ENCODE measurements around the gene ARHGAP10.

Gene ARHGAP10

DNA sequence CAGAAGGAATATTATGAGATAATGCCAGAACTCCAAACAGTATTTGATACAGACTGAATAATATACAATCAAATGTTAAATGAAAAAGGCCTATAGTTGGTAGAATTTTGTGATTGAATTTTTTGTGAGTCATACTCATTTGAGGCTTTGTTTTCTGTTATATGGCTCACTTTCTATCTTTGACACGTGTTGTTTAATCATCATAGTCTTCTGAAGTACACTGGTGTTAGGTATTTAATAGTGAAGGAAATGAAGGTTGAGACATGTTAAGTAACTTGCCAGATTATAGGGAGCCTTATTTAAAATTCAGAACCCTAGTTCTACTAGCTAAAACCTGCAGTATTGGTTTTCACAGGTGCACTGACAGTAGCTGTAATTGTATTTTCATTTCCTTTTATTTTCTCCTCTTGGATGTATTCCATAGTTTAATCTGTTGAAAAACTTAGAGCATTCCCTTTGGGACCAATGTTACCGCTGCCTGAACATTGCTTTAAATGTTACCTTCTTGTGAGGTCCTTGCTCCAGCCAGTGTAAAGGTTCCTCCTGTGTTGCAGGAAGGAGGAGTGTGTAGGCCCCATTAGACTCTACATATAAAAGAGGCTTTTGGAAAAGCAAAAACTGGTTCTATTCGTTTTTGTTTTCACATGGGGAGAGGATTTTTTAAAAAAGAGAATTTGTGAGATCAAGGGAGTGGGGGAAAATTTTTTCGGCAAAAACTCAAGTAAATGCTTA is 224.1 kb downstream of the ARHGAP10 start:
- DNase-seq (ENCODE audit: low spot score), result no peak

DNA sequence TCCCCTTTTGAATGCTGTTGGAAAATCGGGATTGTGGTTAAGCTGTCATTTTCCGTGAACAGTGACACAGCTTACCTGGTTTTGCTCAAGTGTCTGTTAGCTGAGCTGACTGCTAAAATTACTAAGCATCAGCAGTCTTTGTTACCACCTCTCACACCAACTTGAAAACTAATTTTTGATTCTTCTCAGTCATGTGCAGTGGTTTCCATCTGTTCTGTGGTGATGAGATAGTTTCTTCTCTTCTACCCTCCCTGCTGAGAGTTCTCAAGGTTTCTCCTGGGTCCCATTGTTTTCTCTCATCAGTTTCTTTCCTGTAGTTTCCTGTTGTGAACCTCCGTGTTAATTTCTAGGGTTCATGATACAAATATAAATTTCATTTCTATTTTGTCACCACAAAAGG is 225.6 kb downstream of the ARHGAP10 start:
- DNase-seq (ENCODE audit: low spot score), result no peak

GRCh38 chr4:147958057-147958456 is 226.2 kb downstream of the ARHGAP10 start:
- DNase-seq (ENCODE audit: low spot score), result no peak

GRCh38 chr4:147958489-147959065 is 226.7 kb downstream of the ARHGAP10 start:
- no peak for DNase-seq (ENCODE audit: low spot score)

DNA sequence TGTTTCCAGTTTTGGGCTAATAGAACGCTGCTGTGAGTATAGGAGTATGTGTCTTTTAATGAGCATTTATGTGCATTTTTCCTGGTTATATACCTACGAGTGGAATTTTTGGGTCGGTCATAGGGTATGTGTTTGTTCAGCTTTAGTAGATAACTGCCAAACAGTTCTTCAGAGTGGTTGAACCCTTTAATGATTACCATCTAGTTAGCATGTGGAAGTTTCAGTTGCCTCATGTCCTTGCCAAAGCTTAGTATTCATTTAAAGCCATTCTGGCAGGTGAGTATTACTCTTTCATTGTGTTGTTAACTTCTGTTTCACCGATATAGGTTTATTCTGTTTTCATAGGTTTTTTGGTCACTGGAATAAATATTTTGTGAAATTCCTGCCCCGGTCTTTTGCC is 229.1 kb downstream of the ARHGAP10 start:
- DNase-seq (ENCODE audit: low spot score), result no peak

DNA sequence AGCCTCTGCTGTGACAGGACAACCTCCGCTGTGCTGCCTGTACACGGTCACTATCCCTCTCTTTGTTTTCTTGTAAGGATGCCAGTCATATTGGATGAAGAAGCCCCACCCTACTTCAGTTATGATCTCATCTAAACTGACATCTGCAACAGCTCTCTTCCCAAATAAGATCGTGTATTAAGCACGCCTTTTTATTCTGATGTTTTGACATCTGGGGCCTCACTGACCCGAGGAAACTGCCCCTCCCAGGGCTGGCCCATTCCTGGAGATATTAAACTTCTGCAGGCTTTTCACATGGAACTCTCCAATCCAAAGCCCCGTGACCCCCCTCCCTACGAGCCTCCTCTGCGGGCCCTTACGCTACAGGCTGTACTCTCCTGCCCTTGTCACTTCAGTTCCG is 232.0 kb downstream of the ARHGAP10 start:
- DNase-seq (ENCODE audit: low spot score), result no peak

- DNase-seq (ENCODE audit: low spot score), result no peak
Measured at GRCh38 chr4:147964266-147964880, 232.5 kb downstream of the ARHGAP10 start.

- DNase-seq (ENCODE audit: low spot score), result no peak
Measured at GRCh38 chr4:147965056-147965455, 233.2 kb downstream of the ARHGAP10 start.

DNA sequence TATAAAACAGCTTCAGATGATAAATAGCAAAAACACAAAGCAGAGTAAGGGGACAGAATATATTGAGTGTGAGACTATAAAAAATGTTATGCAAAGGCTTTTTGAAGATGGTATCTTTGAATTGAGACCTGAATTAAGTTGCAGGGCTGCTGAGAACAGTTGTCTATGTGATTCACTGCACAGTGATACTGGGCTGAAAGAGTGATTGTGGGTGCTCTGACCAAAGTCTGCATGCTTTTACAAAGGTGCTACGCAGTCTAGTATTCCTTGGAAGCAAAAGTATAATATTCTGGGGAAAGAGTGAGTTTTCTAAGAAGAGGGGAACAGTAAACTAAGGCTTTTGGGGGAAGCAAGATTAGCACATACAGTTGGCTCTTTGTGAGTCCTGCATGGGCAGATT is 234.0 kb downstream of the ARHGAP10 start:
- DNase-seq (ENCODE audit: low spot score), result no peak

- DNase-seq (ENCODE audit: low spot score), result no peak
Measured at GRCh38 chr4:147968641-147969040, 236.8 kb downstream of the ARHGAP10 start.

GRCh38 chr4:147969573-147970385 is 237.9 kb downstream of the ARHGAP10 start:
- no peak for DNase-seq (ENCODE audit: low spot score)

DNA sequence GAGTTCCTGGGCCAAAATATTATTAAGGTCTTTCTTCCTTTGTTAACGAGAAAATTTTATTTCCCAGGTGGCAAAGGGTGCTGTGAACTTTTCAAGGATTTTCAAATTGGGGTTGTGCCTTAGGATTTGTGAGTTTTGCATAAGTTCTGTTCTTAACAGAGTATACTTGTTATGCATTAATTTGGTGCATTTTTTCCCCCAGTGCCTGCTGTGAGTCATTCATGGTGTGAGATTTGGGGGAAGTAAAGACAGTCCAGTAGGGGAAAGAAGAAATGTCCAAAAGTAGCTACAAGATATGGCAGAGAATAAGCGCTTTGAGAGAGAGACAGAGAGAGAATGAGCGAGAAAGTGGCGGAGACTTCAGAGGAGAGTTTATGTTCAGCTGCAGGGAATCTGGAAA is 239.2 kb downstream of the ARHGAP10 start:
- no peak for DNase-seq (ENCODE audit: low spot score)

DNA sequence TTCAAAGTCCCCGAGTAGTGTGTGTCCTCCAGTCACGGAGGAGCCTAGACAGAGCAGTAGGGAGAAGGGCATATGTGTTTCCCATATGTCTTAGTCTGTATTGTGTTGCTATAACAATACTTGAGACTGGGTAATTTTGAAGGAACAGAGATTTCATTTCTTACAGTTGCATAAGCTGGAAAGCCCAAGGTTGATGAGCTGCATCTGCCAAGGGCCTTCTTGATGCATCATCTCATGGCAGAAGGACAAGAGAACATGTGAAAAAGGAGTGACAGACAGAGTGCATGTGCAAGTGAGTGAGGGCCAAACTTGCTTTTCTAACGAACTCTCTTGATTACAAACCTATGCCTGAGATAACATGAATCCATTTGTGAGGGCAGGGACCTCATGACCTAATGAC is 243.4 kb downstream of the ARHGAP10 start:
- DNase-seq (ENCODE audit: low spot score), result no peak

- DNase-seq (ENCODE audit: low spot score), result no peak
Measured at GRCh38 chr4:147975933-147976928, 244.3 kb downstream of the ARHGAP10 start.

DNA sequence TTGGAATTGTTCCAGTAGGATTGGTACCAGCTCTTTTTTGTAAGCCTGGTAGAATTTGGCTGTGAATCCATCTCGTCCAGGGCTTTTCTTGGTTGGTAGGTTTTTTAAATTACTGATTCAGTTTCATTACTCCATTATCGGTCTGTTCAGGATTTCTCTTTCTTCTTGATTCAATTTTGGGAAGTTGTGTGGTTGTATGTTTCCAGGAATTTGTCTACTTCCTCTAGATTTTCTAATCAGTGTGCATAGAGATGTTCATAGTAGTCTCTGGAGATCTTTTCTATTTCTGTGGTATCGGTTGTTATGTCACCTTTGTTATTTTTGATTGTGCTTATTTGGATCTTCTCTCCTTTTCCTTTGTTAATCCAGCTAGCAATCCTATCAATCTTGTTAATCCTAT is 248.7 kb downstream of the ARHGAP10 start:
- no peak for DNase-seq (ENCODE audit: low spot score)

DNA sequence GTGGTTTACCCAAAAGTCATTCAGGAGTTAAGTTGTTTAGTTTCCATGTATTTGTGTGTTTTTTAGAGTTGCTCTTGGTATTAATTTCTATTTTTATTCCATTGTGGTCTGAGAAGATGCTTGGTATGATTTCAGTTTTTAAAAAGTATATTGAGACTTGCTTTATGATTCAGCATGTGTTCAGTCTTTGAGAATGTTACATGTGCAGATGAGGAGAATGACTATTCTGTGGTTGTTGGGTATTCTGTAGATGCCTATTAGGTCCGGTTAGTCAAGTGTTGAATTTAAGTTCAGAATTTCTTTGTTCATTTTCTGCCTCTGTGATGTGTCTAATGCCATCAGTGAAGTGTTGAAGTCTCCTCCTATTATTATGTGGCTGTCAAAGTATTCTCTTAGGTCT is 249.4 kb downstream of the ARHGAP10 start:
- DNase-seq (ENCODE audit: low spot score), result no peak

GRCh38 chr4:147984065-147984777 is 252.3 kb downstream of the ARHGAP10 start:
- peak; percentile 40 for DNase-seq (ENCODE audit: low spot score)

DNA sequence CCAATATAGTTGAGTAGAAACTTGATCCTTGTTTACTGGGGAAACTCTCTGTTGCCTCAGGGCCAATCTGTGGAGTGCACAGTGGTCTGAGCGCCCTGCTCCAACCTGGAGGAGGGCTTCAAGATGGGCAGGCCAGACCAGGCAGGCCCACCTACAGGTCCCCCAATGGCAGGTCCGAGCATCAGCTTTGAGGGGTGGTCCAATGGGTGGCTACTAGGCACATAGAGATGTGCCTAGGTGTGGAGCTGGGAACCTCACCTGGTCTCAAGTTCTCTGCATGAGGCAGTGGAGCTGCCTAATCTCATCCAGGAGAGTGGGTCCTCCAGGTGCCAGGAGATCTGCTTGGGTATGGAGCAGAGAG is 252.9 kb downstream of the ARHGAP10 start:
- no peak for DNase-seq (ENCODE audit: low spot score)

GRCh38 chr4:147985376-147985775 is 253.5 kb downstream of the ARHGAP10 start:
- DNase-seq (ENCODE audit: low spot score), result no peak

DNA sequence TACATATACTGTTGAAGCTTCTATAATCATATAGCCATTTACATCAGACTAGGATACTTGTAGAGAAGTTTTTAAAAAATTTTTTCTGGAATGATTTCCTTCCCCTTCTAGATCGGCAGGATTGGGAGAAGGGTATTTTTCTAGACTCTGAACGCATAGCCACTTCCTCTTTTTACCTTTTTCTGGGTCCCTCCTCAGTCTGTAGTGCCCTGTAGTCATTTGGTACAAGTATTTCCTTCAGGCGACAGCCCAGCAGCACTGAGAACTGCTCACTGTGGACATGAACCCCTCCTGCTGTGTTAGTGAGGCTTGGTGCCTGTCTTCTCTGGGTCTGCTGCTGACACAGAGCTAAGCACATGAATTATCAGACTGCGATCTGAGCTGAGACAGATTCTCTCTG is 255.4 kb downstream of the ARHGAP10 start:
- no peak for DNase-seq (ENCODE audit: low spot score)
